Epidermal melanocyte (primary cell): Measurements from ENCODE around the gene WFDC1.

Experiments used
- DNase-seq: peaks from one replicate; pipeline ENCODE4 v3.0.0; 2011; ENCODE audit warnings: low spot score; ENCODE audit not compliant: insufficient read length

The WFDC1 gene

DNA sequence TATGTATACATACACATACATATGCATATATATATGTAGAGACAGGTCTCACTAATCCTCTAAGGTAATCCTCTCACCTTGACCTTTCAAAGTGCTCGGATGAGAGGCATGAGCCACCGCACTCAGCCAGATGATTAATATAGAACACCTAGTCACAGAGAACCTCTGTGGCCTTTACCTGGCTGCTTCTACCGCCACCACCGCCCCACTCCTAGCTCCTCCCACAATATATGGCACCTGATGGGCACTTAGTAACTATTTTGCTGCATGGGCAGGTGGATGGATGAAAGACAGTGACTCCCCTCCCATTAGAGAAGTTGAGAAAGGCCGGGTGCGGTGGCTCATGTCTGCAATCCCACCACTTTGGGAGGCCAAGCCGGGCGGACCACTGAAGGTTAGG lies 57.0 kb downstream of the WFDC1 start:
- no peak for DNase-seq

DNA sequence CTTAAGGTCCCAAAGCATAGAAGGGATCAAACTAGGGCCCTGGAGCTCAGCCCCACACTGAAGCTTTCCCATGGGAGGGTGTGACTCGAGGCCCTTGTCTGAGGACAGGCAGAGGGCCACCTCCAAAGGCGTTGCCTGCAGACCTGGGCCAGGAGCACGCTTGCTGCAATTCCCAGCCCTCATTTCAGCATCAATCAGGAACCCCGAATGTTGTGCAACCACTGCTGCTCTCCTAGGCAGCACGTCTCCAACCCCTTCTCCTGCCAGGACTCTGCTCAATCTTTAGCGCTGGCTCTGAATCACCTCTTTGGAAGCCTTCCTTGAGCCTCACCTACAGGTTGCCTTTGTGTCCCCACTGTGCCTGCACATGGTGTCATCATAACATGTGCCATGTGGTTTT lies 59.6 kb downstream of the WFDC1 start:
- no peak for DNase-seq

DNA sequence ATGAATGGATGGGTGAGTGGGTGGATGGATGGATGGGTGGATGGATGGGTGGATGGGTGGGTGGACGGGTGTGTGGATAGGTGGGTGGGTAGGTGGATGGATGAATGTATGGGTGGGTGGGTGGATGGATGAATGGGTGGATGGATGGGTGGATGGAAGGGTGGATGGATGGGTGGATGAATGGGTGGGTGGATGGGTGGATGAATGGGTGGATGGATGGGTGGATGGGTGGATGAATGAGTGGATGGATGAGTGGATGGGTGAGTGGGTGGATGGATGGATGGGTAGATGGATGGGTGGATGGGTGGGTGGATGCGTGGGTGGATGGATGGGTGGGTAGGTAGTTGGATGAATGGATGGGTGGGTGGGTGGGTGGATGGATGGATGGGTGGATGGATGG lies 60.5 kb downstream of the WFDC1 start:
- DNase-seq = no peak

DNA sequence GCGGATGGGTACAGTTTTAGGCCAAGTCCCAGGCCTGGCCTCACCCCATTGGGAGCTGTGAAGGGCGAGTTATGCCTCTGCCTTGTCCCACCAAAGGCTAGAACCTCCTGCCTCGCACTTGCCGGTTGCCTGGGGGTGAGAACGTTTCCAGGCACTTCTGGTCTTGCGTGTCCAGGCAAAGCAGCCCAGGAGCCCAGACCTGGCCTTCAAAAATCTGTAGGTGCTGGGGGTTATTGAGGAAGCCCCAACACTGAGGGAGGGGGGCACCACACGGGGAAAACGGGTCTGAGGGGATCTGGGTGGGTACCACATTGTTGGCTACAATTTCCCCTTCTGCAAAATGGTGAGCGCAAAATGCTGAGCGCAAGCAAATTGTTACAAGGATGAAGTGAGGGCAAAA lies 61.5 kb downstream of the WFDC1 start:
- no peak for DNase-seq

DNA sequence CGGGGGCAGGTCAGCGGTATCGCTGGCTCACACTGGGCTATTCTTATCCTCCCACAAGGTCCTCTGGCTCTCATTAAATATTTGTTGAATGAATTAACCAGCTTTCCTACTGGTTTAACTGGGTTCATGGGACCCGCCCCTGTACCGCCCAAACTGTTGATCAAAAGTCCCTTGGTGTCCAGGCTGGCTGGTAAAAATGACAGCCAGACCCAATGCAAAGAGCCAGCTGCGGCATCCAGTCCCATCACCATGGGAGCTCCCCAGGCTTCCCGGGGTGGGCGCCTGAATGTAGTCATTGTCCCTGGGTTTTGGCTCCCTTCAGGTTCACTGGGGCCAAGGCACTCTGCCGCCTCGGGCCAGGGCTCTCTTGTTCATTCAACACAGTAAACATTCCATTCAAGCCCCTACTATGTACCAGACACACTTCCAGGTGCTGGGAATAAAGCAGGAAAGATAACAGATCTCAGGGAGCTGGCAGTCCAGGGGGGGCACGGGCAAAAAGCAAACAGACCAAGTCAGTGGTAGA lies 62.0 kb downstream of the WFDC1 start:
- no peak for DNase-seq

DNA sequence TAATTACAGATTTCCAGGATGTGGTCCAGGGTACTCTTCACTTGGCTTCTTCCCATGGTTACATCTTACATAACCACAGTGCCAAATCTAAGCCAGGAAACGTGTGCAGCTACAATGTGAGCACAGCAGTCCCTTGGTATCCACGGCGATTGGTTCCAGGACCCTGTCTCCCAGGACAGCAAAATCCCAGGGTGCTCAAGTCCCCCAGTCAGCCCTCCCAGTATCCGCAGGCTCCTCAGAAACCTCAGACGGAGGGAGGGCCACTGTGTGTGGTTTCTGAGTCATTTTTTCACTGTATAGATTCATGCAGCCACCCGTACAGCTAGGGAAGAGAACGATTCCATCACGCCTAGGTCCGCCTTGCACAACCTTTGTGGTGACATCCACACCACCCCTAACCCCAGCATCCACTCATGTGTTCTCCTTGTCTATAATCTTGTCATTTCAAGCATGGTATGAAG lies 62.5 kb downstream of the WFDC1 start:
- no peak for DNase-seq

DNA sequence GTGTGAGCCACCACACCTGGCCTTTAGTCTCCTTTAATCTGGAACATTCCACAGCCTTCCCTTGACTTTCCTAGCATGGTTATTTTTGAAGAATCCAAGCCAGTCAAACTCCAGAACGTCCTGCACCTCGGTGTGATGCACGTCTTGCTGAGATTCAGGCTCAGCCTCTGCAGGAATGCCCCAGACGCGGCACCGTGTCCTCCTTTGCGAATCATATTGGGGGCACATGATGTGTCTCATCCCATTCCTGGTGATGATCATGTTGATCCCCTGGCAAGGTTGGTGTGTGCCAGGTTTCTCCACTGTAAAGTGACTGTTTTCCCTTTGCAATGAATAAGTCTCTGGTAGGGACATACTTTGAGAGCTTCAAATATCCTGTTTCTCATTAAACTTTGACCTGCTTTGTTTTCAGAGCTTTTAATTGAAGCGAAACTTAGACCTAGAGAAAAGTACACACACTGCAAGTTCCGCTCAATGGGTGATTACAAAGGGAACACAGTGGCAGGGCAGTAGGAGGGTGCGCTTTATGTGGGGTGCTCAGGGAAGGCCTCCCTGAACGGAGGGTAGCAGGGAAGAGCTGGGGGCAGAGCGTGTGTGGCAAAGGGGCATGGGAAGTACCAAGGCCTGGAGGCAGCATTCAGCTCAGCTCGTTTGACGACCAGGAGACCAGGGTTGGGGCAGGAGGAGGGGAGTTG lies 64.1 kb downstream of the WFDC1 start:
- DNase-seq = no peak

DNA sequence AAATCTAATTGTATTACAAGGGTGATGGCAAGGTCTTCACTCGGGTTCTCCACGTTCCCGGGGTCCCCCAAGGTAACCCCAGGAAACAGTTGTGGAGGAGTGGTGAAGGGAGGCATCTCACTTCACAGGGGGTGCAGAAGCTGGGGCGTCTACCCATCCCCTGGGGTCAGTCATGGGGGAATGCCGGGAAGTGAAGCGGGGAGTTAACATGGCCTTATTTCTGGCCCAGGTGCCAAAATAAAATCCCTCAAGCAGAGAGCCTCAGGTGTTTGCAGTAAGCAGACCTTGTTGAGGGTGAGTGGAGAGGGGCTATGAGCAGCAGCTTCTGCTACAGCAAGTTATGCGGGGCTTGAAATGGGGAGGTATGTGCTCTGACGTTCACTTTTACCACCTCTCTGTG lies 64.6 kb downstream of the WFDC1 start:
- DNase-seq = no peak

- DNase-seq = no peak
Measured at GRCh38 chr16:84360170-84360569, 65.5 kb downstream of the WFDC1 start.

DNA sequence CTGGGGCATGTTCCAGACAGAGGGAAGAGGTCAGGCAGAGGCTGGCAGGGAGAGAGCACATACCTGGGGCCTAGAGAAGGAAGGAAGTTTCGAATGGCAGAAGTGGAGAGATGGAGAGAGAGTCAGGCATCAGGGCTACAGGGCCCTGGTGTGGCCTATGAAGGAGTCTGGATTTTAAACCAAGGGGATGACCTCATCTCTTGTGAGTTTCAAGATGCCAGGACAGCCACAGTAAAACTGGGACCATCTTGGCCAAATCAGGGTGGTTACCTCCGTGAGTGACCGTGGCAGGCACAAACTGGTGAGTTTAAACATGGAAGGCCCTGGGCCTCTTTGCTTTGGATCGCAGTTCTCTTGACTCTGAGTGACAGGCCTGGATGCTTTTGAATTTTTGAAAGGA lies 66.1 kb downstream of the WFDC1 start:
- DNase-seq = no peak

DNA sequence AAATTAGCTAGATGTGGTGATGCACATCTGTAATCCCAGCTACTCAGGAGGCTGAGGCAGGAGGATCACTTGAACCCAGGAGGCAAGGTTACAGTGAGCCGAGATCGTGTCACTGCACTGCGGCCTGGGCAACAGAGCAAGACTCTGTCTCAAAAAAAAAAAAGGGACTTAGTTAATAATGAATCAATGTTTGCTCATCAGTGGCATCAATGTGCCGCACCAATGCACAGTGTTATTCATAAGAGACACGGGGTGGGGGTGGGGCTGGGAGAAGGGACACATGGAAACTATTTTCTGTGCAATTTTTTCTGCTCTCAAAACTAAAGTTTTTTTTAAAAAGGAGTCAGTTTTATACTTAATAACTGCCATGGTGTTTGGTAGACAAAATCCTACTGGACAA lies 66.9 kb downstream of the WFDC1 start:
- no peak for DNase-seq

- DNase-seq = no peak
Measured at GRCh38 chr16:84362471-84362941, 67.8 kb downstream of the WFDC1 start.

- DNase-seq = no peak
Measured at GRCh38 chr16:84366208-84366607, 71.5 kb downstream of the WFDC1 start.

DNA sequence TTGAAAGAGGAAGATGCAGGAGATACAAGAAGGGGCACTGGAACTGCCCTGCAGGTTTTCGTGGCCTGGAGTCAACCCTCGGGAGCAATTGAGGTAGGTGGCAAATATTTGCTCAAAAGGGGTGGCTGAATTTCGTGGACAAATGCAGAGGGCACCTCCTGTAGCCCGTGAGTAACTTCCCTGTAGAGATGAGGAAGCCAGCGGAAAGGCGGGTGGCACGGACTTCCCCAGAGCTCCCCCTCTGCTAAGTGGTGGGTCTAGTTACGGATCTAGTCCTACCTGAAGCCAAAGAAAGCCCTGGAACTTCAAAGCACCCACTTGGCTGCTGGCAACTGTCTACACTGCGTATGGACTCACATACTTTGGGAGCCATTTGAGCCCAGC lies 72.6 kb downstream of the WFDC1 start:
- DNase-seq = no peak

DNA sequence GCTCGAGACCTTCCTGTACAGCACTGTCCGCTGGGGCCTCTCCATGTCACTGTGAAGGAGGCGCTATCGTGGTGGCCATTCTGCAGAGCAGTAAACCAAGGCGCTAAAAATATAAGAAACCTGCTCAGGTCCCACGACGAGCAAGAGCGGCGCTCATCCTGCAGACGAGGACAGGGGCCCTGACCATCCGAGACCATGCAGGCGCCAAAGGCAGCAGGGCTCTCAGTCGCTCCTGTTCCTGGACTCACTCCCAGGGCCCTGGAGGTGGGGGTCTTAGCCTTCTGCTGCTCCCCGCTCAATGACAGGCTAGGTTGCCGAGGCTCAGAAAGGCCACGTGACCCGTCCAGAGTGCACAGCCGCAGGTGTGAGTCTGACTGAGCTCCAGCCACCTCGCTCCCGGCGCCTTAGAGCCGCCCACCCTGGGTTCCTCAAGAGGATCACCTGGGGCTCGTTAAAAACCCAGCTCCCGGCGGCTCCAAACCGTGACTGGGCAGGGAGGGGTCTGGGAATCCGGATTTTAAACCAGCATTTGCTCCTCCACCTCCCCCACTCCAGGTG lies 73.2 kb downstream of the WFDC1 start:
- no peak for DNase-seq

DNA sequence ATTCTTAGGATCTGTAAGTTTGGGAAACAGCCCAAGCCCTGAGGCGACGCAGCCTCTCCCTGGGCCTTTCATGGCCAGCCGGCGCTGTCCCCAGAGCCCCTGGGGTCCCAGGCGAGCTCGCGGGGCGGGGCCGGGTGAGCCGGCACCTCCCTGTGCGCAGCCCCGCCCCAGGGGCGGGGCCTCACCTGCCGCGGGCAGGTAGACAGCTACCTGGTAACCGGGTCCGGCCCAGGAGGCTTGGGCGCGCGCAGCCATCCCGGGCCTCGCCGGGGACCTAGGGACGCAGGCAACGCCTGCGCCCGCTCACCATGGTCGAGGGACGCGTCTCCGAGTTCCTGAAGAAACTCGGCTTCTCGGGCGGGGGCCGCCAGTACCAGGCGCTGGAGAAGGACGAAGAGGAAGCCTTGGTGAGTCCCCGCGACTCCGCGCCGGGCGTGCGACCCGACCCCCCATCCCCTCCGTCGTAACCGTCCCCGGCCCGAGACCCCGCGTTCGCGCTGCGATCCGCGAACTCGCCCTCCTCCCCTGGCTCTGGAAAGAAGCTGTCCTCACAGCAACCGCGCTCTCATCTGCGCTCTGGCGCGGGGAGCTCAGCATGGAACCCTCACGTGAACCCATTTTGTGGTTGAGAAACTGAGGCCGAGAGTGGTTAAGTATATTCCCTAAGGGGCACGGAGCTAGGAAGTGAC lies 73.8 kb downstream of the WFDC1 start, which contains the start of gene ATP2C2:
ATP2C2 (plus strand) TSS at position 231 of the 689 bp plus-strand sequence; CDS start at position 309, 78 bp downstream.
- no peak for DNase-seq

- no peak for DNase-seq
Measured at GRCh38 chr16:84369105-84369504, 74.4 kb downstream of the WFDC1 start.

GRCh38 chr16:84369938-84370627 lies 75.4 kb downstream of the WFDC1 start:
- DNase-seq = no peak

DNA sequence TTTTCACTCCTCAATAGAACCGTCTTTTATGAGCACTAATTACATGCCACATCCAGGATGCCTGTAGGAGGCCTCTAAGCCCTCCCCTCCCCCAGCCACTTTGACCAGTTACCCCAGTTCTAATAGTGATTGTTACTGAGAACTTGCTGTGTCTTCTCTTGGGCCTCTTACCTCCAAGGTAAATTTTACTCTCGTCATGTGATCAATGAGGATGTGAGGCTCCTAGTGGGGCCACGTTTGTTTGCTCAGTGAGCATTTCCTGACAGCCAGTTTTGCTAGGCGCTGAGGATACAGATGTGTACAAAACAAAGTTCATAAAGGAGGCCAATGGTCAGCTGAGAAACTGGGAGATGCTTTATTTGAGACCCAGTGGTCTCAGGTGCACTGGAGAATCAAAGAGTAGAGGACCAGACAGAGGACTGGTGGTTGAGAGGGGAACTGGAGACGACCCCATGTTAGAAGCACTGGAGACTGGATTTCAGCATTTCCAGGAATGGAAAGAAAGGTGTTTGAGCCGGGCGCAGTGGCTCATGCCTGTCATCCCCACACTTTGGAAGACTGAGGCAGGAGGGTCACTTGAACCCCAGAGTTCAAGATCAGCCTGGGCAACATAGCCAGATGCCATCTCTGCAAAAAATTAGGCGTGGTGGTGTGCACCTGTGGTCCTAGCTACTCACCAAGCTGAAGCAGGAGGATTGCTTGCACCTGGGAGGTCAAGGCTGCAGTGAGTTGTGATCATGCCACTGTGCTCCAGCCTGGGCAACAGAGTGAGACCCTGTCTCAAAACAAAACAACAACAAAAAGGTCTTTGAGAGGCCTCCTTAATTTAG lies 76.3 kb downstream of the WFDC1 start:
- no peak for DNase-seq

DNA sequence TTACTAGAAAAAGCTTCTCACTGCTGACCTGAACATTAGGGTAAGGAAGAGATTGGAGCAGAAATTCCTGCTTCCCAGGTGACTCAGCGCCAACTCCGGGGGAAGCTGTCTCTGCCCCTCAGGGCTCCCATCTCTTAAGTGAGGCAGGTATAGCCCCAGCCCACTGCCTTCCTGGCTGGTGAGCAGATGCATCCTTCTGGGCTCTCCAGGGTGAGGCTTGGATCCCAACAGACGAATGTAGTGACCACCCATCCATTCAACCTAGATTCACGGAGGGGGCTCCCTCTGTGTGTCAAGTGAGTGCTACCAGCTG lies 76.8 kb downstream of the WFDC1 start:
- DNase-seq = no peak

DNA sequence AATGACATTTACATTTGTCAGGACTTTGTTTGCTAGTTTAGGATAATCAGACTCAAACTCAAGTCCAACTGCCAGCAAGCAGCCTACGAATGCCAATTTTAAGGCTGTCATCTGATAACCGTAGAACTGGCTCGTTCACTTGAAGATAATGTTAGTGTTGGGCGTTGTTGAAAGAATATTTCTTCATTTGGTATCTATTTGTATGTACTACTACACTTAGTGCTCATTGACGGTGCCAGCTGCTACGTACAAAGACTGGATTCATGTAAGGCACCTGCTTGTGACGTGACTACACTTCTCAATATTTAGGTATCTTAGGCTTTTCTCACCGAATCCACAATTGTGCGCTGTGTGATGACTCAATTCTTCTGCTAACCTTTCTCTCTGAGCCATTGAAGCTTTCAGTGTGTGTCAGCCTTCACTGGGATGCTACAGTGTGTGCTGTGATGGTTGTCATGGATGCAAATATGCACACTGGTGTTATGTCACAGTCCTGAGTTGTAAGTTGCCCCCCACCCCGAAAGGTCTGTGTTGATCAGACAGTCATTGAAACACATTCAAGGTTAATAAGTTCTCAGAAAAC lies 79.3 kb downstream of the WFDC1 start:
- DNase-seq = no peak
